Muscle layer of duodenum (tissue), 2 donors: ENCODE data around the gene IL1RAPL1.
"Not testable (repeated sequence)": the region's sequence is repeated elsewhere in the genome, so short reads cannot be mapped to it uniquely, and the experiment has no call there.

Source experiments
- H3K27ac ChIP-seq: one replicate; pipeline ENCODE4 v1.7.0; 2013; ENCODE audit warnings: mild to moderate bottlenecking, low read length
- H3K27me3 ChIP-seq: one replicate; pipeline ENCODE4 v1.7.0; 2013; ENCODE audit warnings: low read depth, mild to moderate bottlenecking, control low read depth, low read length
- H3K36me3 ChIP-seq, 2 donors: one replicate each; pipeline ENCODE4 v1.7.0; 2013; ENCODE audit warnings: low read length in 2 of 2, control low read depth in 1 of 2, mild to moderate bottlenecking in 1 of 2; ENCODE audit not compliant: insufficient read depth in 2 of 2, control insufficient read depth in 1 of 2
- H3K4me1 ChIP-seq, 2 donors: one replicate each; pipeline ENCODE4 v1.7.0; 2013; ENCODE audit warnings: low read length in 2 of 2, mild to moderate bottlenecking in 2 of 2, control low read depth in 1 of 2, moderate library complexity in 1 of 2; ENCODE audit not compliant: insufficient read depth in 2 of 2, control insufficient read depth in 1 of 2
- H3K4me3 ChIP-seq, 2 donors: one replicate each; pipeline ENCODE4 v1.7.0; 2013; ENCODE audit warnings: low read length in 2 of 2, low read depth in 1 of 2, mild to moderate bottlenecking in 1 of 2
- H3K9me3 ChIP-seq, 2 donors: one replicate each; pipeline ENCODE4 v1.7.0; 2013; ENCODE audit warnings: low read length in 2 of 2, control low read depth in 1 of 2, mild to moderate bottlenecking in 1 of 2; ENCODE audit not compliant: control insufficient read depth in 1 of 2
- donor health status: healthy.

IL1RAPL1 gene

GRCh38 chrX:28697732-28698131, 110.5 kb downstream of the IL1RAPL1 start:
- Histone ChIP-seq H3K4me1 (no peaks in the 10 kb centered on the region), H3K36me3 (no peaks in the 10 kb centered on the region), H3K27me3 (no peaks in the 10 kb centered on the region), H3K4me3 (no peak overlapping the region), H3K9me3 (no peaks in the 10 kb centered on the region), H3K27ac (no peak overlapping the region)

- H3K4me3 ChIP-seq, result no peak overlapping the region
- H3K27ac ChIP-seq, result no peak overlapping the region
- H3K4me1 ChIP-seq, result no peaks in the 10 kb centered on the region
Observed at GRCh38 chrX:28701222-28701621, 114.0 kb downstream of the IL1RAPL1 start.

GRCh38 chrX:28706964-28707363, 119.7 kb downstream of the IL1RAPL1 start:
- Histone ChIP-seq H3K9me3 (peaks cover 0 to 2% of the 10 kb centered on the region in 2 donors), H3K36me3 (no peaks in the 10 kb centered on the region), H3K4me1 (no peaks in the 10 kb centered on the region), H3K27me3 (no peaks in the 10 kb centered on the region), H3K4me3 (no peak overlapping the region), H3K27ac (no peak overlapping the region)

More at GRCh38 chrX:28701222-28701621, 114.0 kb downstream of the IL1RAPL1 start:
- Histone ChIP-seq H3K27me3 (no peaks in the 10 kb centered on the region), H3K9me3 (no peaks in the 10 kb centered on the region), H3K36me3 (no peaks in the 10 kb centered on the region)

GRCh38 chrX:28709421-28709820, 122.2 kb downstream of the IL1RAPL1 start:
- Histone ChIP-seq H3K27me3 (no peaks in the 10 kb centered on the region), H3K4me1 (no peaks in the 10 kb centered on the region), H3K36me3 (no peaks in the 10 kb centered on the region), H3K27ac (no peak overlapping the region), H3K9me3 (peaks cover 0 to 2% of the 10 kb centered on the region in 2 donors), H3K4me3 (no peak overlapping the region)

GRCh38 chrX:28717864-28718263, 130.6 kb downstream of the IL1RAPL1 start:
- no peak overlapping the region for H3K27ac ChIP-seq
- H3K9me3 ChIP-seq, result no peaks in the 10 kb centered on the region
- no peaks in the 10 kb centered on the region for H3K27me3 ChIP-seq
- no peaks in the 10 kb centered on the region for H3K4me1 ChIP-seq
- no peaks in the 10 kb centered on the region for H3K36me3 ChIP-seq
- no peak overlapping the region for H3K4me3 ChIP-seq

- Histone ChIP-seq H3K9me3 (no peaks in the 10 kb centered on the region), H3K4me1 (no peaks in the 10 kb centered on the region), H3K27ac (no peak overlapping the region), H3K36me3 (no peaks in the 10 kb centered on the region), H3K27me3 (no peaks in the 10 kb centered on the region), H3K4me3 (no peak overlapping the region)
Observed at GRCh38 chrX:28718450-28718849, 131.2 kb downstream of the IL1RAPL1 start.

GRCh38 chrX:28719620-28720019, 132.4 kb downstream of the IL1RAPL1 start:
- Histone ChIP-seq H3K9me3 (no peaks in the 10 kb centered on the region), H3K4me3 (no peak overlapping the region), H3K36me3 (no peaks in the 10 kb centered on the region), H3K4me1 (no peaks in the 10 kb centered on the region), H3K27ac (no peak overlapping the region), H3K27me3 (no peaks in the 10 kb centered on the region)

- no peaks in the 10 kb centered on the region for H3K36me3 ChIP-seq
- no peak overlapping the region for H3K27ac ChIP-seq
- no peaks in the 10 kb centered on the region for H3K9me3 ChIP-seq
- H3K4me1 ChIP-seq, result no peaks in the 10 kb centered on the region
- no peak overlapping the region for H3K4me3 ChIP-seq
- H3K27me3 ChIP-seq, result no peaks in the 10 kb centered on the region
Observed at GRCh38 chrX:28752330-28752729, 165.1 kb downstream of the IL1RAPL1 start.

- Histone ChIP-seq H3K9me3 (no peaks in the 10 kb centered on the region), H3K4me3 (no peak overlapping the region), H3K27me3 (no peaks in the 10 kb centered on the region), H3K27ac (no peak overlapping the region), H3K36me3 (no peaks in the 10 kb centered on the region), H3K4me1 (no peaks in the 10 kb centered on the region)
Observed at GRCh38 chrX:28756175-28756574, 168.9 kb downstream of the IL1RAPL1 start.

GRCh38 chrX:28756647-28757046, 169.4 kb downstream of the IL1RAPL1 start:
- H3K4me3 ChIP-seq, result no peak overlapping the region
- no peaks in the 10 kb centered on the region for H3K36me3 ChIP-seq
- no peak overlapping the region for H3K27ac ChIP-seq
- H3K4me1 ChIP-seq, result no peaks in the 10 kb centered on the region
- no peaks in the 10 kb centered on the region for H3K27me3 ChIP-seq
- H3K9me3 ChIP-seq, result no peaks in the 10 kb centered on the region

GRCh38 chrX:28757290-28757689, 170.0 kb downstream of the IL1RAPL1 start:
- Histone ChIP-seq H3K9me3 (no peaks in the 10 kb centered on the region), H3K27me3 (no peaks in the 10 kb centered on the region), H3K4me1 (no peaks in the 10 kb centered on the region), H3K27ac (no peak overlapping the region), H3K4me3 (no peak overlapping the region), H3K36me3 (no peaks in the 10 kb centered on the region)

- not testable (repeated sequence) for H3K4me1 ChIP-seq, H3K27ac ChIP-seq, H3K9me3 ChIP-seq, H3K36me3 ChIP-seq, H3K27me3 ChIP-seq, H3K4me3 ChIP-seq
Observed at GRCh38 chrX:28766561-28766960, 179.3 kb downstream of the IL1RAPL1 start.
